HG02938 (cell line): ENCODE results near the gene SLC6A8.
"Not testable (repeated sequence)": the region's sequence is repeated elsewhere in the genome, so short reads cannot be mapped to it uniquely, and the experiment has no call there.

ENCODE experiments used
- ATAC-seq: cut with Tn5 transposase; IDR thresholded peaks from one replicate; pipeline ENCODE4 v1.9.1; 2021; ENCODE audit warnings: mild to moderate bottlenecking, moderate library complexity; ENCODE audit not compliant: unreplicated experiment

SLC6A8 gene

GRCh38 chrX:153705403-153706060 is 17.8 kb downstream of the SLC6A8 start:
- ATAC-seq, result not testable (repeated sequence)

- ATAC-seq, result no peak
Observed at GRCh38 chrX:153706799-153707198, 19.1 kb downstream of the SLC6A8 start.

- no peak for ATAC-seq
Observed at GRCh38 chrX:153707406-153707805, 19.7 kb downstream of the SLC6A8 start.

- ATAC-seq, result no peak
Observed at GRCh38 chrX:153708415-153708814, 20.7 kb downstream of the SLC6A8 start.

GRCh38 chrX:153709726-153710674 is 22.3 kb downstream of the SLC6A8 start:
- no peak for ATAC-seq

- ATAC-seq, result no peak
Observed at GRCh38 chrX:153714256-153714655, 26.5 kb downstream of the SLC6A8 start.

GRCh38 chrX:153717445-153717844 is 29.7 kb downstream of the SLC6A8 start:
- no peak for ATAC-seq

- no peak for ATAC-seq
Observed at GRCh38 chrX:153719238-153719637, 31.5 kb downstream of the SLC6A8 start.

GRCh38 chrX:153719701-153720100 is 32.0 kb downstream of the SLC6A8 start:
- ATAC-seq, result no peak

GRCh38 chrX:153722704-153723350 is 35.1 kb downstream of the SLC6A8 start:
- no peak for ATAC-seq

- ATAC-seq, result peak; percentile 40
Observed at GRCh38 chrX:153723351-153724251, 35.9 kb downstream of the SLC6A8 start.

- peak; percentile 51 for ATAC-seq
Observed at GRCh38 chrX:153724252-153725038, 36.7 kb downstream of the SLC6A8 start, which contains the start of the genes ABCD1 and BCAP31. Gene ABCD1 (plus strand): TSS chrX:153724856. CDS start chrX:153725267, 411 bp downstream. Gene BCAP31 (minus strand): TSS chrX:153724387. CDS start chrX:153723244, 1,143 bp downstream.

GRCh38 chrX:153725039-153725831 is 37.5 kb downstream of the SLC6A8 start:
- ATAC-seq, result no peak

GRCh38 chrX:153725832-153726285 is 38.1 kb downstream of the SLC6A8 start:
- no peak for ATAC-seq

- peak; percentile 47 for ATAC-seq
Observed at GRCh38 chrX:153726286-153727122, 38.8 kb downstream of the SLC6A8 start.

- ATAC-seq, result no peak
Observed at GRCh38 chrX:153727123-153727931, 39.6 kb downstream of the SLC6A8 start.

- no peak for ATAC-seq
Observed at GRCh38 chrX:153728095-153728494, 40.4 kb downstream of the SLC6A8 start.
